GM12872 (cell line): ENCODE measurements around the gene ENPP3.

Experiments
- TF ChIP-seq, protein P1 (sequence below): IDR thresholded peaks from 3 replicates; pipeline ENCODE4 v1.5.1; 2011; ENCODE audit warnings: low read depth, mild to moderate bottlenecking, low read length, moderate library complexity; ENCODE audit not compliant: insufficient read depth

Gene ENPP3

DNA sequence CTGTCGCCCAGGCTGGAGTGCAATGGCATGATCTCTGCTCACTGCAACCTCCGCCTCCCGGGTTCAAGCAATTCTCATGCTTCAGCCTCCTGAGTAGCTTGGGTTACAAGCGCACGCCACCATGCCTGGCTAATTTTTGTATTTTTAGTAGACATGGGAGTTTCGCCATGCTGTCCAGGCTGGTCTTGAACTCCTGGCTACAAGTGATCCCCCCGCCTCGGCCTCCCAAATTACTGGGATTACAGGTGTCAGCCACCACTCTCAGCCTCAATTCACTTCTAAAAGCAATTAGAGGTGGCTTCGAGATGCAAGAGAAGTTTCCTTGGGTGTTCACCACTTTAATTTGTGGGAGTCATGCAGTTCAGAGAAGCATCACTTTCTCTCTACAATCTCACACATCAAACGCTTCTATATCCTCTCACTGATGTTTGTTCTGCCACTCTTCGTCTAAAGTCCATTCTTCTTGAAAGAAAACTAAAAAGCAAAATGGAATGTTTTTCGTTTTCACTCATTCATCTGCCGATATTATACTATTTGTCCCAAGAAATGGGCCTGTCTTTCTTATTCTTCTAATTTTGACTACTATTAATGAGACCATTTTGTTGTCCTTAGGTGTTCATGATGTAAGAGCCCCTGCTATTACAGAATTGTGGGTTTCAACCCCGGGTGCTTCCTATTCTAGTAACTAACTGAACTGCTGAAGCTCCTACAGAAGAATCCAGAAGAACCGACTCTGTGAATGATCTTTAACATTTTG is 132.5 kb downstream of the ENPP3 start:
- TF ChIP-seq, protein P1, sequence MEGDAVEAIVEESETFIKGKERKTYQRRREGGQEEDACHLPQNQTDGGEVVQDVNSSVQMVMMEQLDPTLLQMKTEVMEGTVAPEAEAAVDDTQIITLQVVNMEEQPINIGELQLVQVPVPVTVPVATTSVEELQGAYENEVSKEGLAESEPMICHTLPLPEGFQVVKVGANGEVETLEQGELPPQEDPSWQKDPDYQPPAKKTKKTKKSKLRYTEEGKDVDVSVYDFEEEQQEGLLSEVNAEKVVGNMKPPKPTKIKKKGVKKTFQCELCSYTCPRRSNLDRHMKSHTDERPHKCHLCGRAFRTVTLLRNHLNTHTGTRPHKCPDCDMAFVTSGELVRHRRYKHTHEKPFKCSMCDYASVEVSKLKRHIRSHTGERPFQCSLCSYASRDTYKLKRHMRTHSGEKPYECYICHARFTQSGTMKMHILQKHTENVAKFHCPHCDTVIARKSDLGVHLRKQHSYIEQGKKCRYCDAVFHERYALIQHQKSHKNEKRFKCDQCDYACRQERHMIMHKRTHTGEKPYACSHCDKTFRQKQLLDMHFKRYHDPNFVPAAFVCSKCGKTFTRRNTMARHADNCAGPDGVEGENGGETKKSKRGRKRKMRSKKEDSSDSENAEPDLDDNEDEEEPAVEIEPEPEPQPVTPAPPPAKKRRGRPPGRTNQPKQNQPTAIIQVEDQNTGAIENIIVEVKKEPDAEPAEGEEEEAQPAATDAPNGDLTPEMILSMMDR, result no peak

GRCh38 chr6:131770776-131771175 is 133.7 kb downstream of the ENPP3 start:
- TF ChIP-seq, protein P1, result no peak

- TF ChIP-seq, protein P1, result no peak
Measured at GRCh38 chr6:131773284-131773950, 136.3 kb downstream of the ENPP3 start.

- TF ChIP-seq, protein P1, result no peak
Measured at GRCh38 chr6:131775886-131776285, 138.8 kb downstream of the ENPP3 start.

GRCh38 chr6:131776985-131777384 is 139.9 kb downstream of the ENPP3 start:
- TF ChIP-seq, protein P1, result no peak

DNA sequence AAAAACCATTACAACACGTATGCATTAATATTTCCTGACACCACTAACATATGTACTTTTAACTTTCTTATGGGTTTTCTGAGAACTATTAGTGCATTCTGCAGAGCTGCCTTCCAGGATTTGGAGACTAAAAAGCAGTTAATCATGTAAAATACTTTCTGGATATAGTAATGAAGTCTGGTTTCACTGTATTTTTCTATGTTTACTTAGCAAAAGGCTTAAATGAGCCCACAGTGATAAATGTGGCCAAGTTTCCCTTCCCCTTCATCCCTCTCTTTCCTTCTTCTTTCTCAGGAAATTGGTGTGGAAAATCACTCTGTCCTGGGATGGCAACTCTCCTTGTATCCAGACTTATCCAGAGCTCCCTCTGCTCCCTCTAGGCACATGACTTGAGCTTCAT is 141.1 kb downstream of the ENPP3 start:
- TF ChIP-seq, protein P1, result no peak

GRCh38 chr6:131779304-131779703 is 142.2 kb downstream of the ENPP3 start:
- TF ChIP-seq, protein P1, result no peak
